HTERT RPE-1 (cell line): Measurements from ENCODE around the gene KCNQ5.
"Not testable (repeated sequence)": the region's sequence is repeated elsewhere in the genome, so short reads cannot be mapped to it uniquely, and the experiment has no call there.

Experiments
- in situ Hi-C: fragments of 300-500 bp; cut with MboI; formaldehyde crosslinking; loops from 4 replicates; pipeline ENCODE4 v1.14.3; 2020; ENCODE audit warnings: low sequenced_read_pairs

The KCNQ5 gene

GRCh38 chr6:72944660-72945059, 322.8 kb downstream of the KCNQ5 start:
- in situ Hi-C loops, result no loop called here

GRCh38 chr6:72946774-72947173, 324.9 kb downstream of the KCNQ5 start:
- in situ Hi-C loops, result no loop called here

DNA sequence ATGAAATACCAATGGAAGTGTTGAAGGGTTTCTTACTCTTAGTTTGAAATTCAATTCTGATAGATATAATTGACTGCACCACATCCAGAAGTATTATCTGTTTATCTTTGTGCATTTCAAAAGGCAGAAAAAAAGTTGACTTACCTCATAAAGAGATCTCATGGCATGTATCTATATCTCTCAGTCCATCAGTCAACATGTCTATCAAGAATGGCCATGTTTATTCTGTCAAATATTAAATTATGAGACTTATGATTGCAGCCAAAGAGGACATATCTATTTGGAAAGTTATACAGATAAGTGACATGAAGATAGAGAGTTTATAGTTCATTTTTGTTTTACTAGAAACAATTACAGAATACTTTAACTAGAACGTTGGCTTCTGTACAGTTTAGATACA, 325.7 kb downstream of the KCNQ5 start:
- in situ Hi-C loops, result no loop called here

DNA sequence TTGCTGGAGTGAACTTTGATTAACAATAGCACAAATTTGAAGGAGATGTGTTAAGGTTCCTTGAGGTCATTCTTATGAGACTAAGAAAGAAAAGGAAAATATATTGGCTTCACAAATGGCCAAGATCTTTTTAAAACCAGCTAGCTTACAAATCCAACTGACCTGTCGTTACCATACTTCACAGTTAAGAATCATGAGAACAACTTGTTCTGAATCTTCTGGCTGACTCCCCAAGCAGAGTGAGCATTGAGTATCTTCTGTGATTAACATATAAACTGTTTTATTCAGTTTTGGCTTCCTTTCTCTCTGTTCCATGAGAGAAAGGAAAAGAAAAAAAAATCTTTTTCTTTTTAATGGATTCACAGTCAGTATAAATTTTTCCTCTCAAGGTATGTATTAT, 326.3 kb downstream of the KCNQ5 start:
- in situ Hi-C loops, result no loop called here

GRCh38 chr6:72950114-72950860, 328.4 kb downstream of the KCNQ5 start:
- in situ Hi-C loops, result no loop called here

GRCh38 chr6:72952808-72953630, 331.2 kb downstream of the KCNQ5 start:
- in situ Hi-C loops, result no loop called here

DNA sequence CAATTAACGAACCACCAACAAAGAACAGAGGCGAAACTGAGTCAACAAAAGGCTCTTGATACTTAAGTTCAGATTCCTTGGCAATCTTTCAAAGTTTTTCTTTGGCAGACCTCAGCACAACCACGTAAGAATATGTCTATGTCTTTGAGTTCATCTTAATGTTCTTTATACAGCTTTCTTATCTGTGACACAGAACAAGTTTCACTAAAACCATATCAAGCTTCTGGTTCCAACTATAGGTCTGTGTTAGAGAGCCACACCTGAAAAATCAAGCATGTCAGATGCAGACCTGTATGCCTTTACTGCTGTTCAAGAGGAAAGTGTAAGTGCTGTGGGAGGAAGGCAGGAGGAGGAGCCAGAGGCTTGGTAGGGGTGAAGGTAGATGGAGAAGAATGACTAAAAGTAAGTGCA, 332.1 kb downstream of the KCNQ5 start:
- in situ Hi-C loops, result no loop called here

DNA sequence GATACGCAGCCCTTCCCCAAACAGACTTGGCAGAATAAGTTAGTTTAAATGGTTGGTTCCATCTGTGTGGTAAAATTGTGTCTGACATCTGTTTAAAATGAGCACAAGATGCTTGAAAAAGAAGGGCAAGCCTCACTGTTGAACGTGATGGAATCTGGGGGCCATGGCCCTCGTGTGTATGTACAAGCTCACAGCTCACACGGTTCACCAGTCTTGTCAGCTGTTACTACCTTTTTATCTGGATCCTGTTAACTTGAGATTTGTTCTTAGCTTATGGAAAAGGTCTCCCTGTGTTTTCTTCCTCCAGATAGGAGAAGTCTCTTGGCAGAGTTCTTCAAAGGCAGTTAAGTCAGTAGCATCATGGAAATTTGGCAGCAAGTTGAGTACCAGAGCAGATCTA, 332.9 kb downstream of the KCNQ5 start:
- in situ Hi-C loops, result no loop called here

DNA sequence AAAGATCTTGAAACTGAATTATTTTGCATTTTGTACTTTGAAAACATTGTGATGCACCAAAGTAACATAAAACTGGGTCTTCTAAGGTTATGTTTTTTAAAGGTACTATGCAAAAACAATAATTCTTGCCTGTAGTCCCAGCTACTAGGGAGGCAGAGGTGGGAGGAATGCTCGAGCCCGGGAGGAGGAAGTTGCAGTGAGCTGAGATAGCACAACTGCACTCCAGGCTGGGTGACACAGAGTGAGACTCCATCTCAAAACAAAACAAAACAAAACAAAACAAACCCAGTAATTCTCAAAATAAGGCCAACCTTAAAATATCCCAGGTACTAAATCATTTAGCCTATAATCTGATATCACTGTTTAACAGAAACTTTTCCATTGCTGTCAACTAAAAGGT, 333.8 kb downstream of the KCNQ5 start:
- in situ Hi-C loops, result no loop called here

DNA sequence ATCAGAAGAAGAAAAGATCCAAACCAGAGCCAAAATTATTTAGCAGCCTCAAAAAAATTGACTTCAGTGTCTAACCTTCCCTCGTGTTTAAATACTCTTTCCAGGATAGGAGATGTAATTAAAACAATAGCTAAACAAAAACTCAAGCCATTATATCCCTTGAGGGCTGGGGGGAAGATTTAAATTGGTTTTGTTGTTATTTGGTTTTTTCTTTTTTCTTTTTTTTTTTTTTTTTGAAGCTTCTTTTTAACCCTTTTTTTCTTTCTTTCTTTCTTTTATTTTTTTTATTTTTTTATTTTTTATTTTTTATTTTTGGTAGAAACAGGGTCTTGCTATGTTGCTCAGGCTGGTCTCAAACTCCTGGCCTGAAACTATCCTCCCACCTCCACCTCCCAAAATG, 334.4 kb downstream of the KCNQ5 start:
- in situ Hi-C loops, result no loop called here

GRCh38 chr6:72959821-72960220, 338.0 kb downstream of the KCNQ5 start:
- in situ Hi-C loops, result no loop called here

DNA sequence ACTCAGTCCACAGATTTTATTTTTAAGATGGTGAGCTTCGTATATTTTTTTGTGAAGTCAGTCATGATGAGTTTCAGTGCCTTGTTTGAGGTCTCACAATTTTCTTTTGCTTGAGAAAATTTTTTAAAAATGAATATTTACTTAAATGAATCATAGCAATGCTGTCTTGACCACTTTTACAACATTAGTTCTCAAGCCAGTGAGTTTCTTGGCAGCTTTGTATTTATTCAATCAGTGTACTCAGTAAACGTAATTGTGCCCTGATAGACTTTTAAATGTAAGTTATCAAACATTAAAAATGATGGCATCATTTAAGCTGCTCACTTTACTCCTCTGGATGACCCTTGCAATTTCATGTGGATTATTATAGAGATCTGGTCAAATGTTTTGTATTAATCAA, 342.1 kb downstream of the KCNQ5 start:
- in situ Hi-C loops, result no loop called here

GRCh38 chr6:72966628-72967280, 344.9 kb downstream of the KCNQ5 start:
- in situ Hi-C loops, result no loop called here

DNA sequence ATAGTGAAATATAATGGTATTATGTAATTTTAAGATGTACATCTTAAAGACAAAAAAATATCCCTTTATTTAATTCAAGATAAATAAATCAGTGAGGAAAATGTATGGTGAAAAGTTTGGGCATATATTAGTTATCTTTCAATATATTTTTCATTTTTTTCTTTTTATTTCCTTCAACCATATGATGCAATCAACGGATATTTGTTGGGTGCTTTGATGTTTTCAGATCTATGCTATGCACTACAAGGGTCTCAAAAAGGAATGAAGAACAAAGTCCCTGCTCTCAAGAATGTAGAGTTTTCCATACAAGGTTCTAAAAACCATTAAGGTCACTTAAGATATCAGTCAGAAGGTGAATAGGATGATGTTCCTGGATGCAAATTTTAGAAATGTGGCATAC, 345.5 kb downstream of the KCNQ5 start:
- in situ Hi-C loops, result no loop called here

- in situ Hi-C loops, result no loop called here
These were observed 346.8 kb downstream of the KCNQ5 start for GRCh38 chr6:72968704-72969103.

- in situ Hi-C loops, result no loop called here
These were observed 347.8 kb downstream of the KCNQ5 start for GRCh38 chr6:72969666-72970065.

DNA sequence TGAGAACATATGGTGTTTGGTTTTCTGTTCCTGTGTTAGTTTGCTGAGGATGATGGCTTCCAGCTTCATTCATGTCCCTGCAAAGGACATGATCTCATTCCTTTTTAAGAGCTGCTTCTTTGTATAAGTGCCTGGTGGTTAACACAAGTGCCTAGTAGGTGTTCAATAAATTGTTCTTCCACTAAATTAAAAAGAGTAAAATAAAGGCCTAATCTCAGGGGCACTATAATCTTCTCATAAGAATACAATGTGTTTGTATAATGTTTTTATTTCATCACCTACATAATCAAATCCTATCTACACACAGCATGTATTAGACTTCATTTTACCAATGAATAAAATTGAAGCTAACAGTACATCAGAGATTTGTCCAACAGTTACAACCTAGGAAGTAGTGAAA, 350.7 kb downstream of the KCNQ5 start:
- in situ Hi-C loops, result no loop called here

DNA sequence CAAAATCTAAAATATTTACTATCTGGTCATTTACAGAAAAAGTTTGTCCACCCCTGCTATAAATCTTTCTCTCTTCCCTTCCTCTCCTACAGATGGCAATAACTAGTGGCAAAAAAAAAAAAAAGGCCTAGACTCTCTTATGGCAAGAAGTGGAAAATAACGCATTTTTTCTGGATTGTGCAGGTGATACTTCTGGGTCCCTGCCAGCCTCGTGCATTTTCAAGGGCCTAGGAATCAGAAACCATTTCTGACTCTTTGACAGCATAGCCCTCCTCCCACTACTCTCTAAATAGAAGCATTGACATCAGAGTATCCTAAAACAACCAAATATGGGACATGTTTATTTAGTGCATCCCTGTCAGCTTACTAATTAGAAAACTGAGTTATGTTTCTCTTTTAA, 352.4 kb downstream of the KCNQ5 start:
- in situ Hi-C loops, result no loop called here

GRCh38 chr6:72975352-72975752, 353.5 kb downstream of the KCNQ5 start:
- in situ Hi-C loops, result no loop called here

DNA sequence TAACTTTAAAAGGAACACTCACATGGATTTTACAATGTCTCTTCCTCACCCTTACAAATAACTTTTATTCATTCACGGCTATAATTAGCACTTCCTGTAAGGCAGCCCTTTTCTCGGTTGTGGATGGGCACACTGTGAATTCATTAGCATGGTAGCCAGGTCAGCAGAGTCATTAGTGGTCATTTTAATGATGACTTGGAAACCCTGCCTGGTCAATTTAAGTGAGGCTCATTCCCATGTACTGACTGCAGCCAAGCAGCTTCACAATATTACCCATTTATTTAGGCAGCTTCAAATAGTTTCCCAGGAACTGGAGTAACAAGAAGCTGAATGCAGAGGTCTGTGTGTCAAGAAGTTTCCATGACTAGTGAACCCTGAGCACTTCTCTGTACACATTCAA, 354.6 kb downstream of the KCNQ5 start:
- in situ Hi-C loops, result no loop called here

- in situ Hi-C loops, result no loop called here
These were observed 355.2 kb downstream of the KCNQ5 start for GRCh38 chr6:72977114-72977513.

GRCh38 chr6:72978808-72979207, 356.9 kb downstream of the KCNQ5 start:
- in situ Hi-C loops, result not testable (repeated sequence)
